Endometrial microvascular endothelial cells (primary cell): ENCODE results near the gene ADCY4. TPM values are rescaled to one million over a fixed set of nuclear protein-coding genes. Genes with fewer than 3 reads are reported as not detected.

Source experiments
- in situ Hi-C: cut with HindIII; loops from 2 replicates; pipeline ENCODE4 v1.10.0; 2017; ENCODE audit warnings: low sequenced_read_pairs, low pct_unique_long_range_greater_than_20kb; ENCODE audit errors: inconsistent ontology term
- total RNA-seq: library from RNA; depleted of rRNA; stranded (reverse); fragments of >200 nt; gene quantifications from one replicate; pipeline ENCODE4 v1.2.3, GENCODE V29; 2015; ENCODE audit errors: inconsistent ontology term

Gene ADCY4
- total RNA-seq, 1 donor from 2014 or later = 13.9 TPM

- in situ Hi-C loops = no loop called here
Observed at GRCh38 chr14:24308342-24309124, 26.3 kb downstream of the ADCY4 start.

- in situ Hi-C loops = no loop called here
Observed at GRCh38 chr14:24307575-24308341, 27.1 kb downstream of the ADCY4 start, which contains the start of gene CIDEB. CIDEB (minus strand) TSS chr14:24307977; CDS start chr14:24307858, 119 bp downstream.

- in situ Hi-C loops = no loop called here
Observed at GRCh38 chr14:24307156-24307574, 27.7 kb downstream of the ADCY4 start.

GRCh38 chr14:24304019-24304387, 30.9 kb downstream of the ADCY4 start:
- in situ Hi-C loops = no loop called here

GRCh38 chr14:24300326-24300980, 34.4 kb downstream of the ADCY4 start:
- in situ Hi-C loops = no loop called here

- in situ Hi-C loops = loop anchor here (10.0 kb wide), 1 partner anchor 95 kb away; the partner anchor contains the start of gene TSSK4
Observed at GRCh38 chr14:24299255-24300191, 35.3 kb downstream of the ADCY4 start, which contains the start of the genes DHRS1 and NOP9. DHRS1 (minus strand) TSS chr14:24299780; CDS start chr14:24299106, 674 bp downstream. NOP9 (plus strand) TSS chr14:24299850; CDS start chr14:24299955, 105 bp downstream.

- in situ Hi-C loops = loop anchor here (10.0 kb wide), 1 partner anchor 94 kb away; the partner anchor contains the start of gene TSSK4
Observed at GRCh38 chr14:24298892-24299254, 36.0 kb downstream of the ADCY4 start.

- in situ Hi-C loops = loop anchor here (10.0 kb wide), 1 partner anchor 93 kb away; the partner anchor contains the start of gene TSSK4
Observed at GRCh38 chr14:24297190-24297964, 37.5 kb downstream of the ADCY4 start.

- in situ Hi-C loops = loop anchor here (10.0 kb wide), 1 partner anchor 92 kb away; the partner anchor contains the start of gene TSSK4
Observed at GRCh38 chr14:24296341-24297157, 38.3 kb downstream of the ADCY4 start.

GRCh38 chr14:24293525-24293924, 41.3 kb downstream of the ADCY4 start:
- in situ Hi-C loops = loop anchor here (10.0 kb wide), 1 partner anchor 89 kb away; the partner anchor contains the start of gene TSSK4

GRCh38 chr14:24292118-24292807, 42.6 kb downstream of the ADCY4 start:
- in situ Hi-C loops = loop anchor here (10.0 kb wide), 1 partner anchor 87 kb away; the partner anchor contains the start of gene TSSK4

- in situ Hi-C loops = loop anchor here (10.0 kb wide), 1 partner anchor 87 kb away; the partner anchor contains the start of gene TSSK4
Observed at GRCh38 chr14:24291446-24292117, 43.3 kb downstream of the ADCY4 start.

- in situ Hi-C loops = loop anchor here (10.0 kb wide), 1 partner anchor 86 kb away; the partner anchor contains the start of gene TSSK4
Observed at GRCh38 chr14:24290746-24291145, 44.1 kb downstream of the ADCY4 start.

GRCh38 chr14:24289649-24290280, 45.1 kb downstream of the ADCY4 start:
- in situ Hi-C loops = loop anchor here (10.0 kb wide), 1 partner anchor 85 kb away; the partner anchor contains the start of gene TSSK4

GRCh38 chr14:24286996-24287395, 47.9 kb downstream of the ADCY4 start:
- in situ Hi-C loops = no loop called here
